T follicular helper cell (primary cell): ENCODE measurements around the gene TMEM161A.
"Not testable (repeated sequence)": the region's sequence is repeated elsewhere in the genome, so short reads cannot be mapped to it uniquely, and the experiment has no call there.

Experiments
- DNase-seq: peaks from one replicate; pipeline ENCODE4 v3.0.0-alpha.2; 2020; ENCODE audit warnings: low read depth

The TMEM161A gene

DNA sequence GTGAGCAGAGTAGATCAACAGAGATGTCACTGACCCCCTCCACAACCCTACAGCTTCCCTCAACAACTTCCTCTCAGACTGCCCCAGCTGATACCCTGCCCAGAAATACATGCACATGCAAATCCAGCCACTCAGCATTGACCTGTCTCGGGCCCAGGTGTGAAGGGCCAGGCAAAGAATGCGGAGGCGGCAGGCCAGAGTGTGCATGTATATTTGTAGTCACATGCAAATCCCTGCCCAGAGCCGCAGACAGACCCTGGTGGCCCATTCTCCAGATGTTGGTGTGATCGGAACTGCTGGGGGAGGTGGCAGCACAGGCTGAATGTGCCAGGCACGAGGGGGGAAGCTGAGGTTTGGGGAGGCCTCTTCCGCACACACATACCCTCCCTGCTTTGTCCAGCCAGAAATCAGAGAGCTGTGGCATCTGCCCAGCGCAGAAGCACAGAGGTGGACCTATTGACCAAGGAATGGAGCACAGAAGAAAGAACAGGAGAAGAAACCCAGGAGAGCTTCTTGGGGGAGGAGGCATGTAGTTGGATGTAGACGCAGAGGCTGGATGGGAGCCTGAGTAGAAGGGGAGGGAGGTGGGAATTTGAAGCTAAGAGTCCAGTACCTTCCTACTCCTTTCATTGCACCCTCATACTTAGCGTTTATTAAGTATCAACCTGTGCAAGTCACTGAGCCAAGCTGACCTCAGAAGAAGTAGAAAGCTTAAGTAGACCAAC, 17.4 kb upstream of the TMEM161A start:
- DNase-seq, result no peak

DNA sequence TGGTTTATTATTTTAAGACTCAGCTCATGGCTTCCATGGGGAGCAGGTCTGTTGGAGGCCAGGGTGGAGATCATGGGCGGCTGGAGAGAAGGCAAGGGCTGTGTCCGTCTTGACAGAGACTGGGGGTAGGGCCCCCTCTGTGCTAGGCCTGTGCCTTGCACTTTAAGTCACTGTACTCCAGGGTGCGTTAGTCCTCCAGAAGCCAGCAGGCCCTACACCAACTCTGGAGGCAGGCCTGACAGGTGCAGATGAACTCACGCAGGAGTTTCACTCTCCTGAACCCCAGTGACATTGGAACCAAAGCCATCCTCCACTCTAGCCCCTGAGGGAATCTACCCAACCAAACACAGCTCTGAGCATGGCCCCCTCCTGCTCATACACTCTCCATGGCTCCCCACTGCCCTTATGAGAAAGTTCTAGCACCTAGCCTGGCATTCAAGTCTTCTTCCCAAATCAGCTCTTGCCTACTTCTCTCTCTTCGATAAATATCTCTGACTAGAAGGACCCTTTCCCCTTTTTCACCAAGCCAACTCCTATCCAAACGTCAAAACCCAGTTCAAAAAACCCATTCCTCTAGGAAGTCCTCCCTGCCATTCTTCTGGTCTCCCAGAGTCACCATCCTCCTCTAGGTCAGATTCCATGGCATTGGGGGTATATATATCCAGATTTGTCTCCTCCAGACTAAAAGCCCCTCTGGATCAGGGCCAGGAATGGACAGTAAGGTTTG, 16.7 kb upstream of the TMEM161A start:
- DNase-seq, result no peak

DNA sequence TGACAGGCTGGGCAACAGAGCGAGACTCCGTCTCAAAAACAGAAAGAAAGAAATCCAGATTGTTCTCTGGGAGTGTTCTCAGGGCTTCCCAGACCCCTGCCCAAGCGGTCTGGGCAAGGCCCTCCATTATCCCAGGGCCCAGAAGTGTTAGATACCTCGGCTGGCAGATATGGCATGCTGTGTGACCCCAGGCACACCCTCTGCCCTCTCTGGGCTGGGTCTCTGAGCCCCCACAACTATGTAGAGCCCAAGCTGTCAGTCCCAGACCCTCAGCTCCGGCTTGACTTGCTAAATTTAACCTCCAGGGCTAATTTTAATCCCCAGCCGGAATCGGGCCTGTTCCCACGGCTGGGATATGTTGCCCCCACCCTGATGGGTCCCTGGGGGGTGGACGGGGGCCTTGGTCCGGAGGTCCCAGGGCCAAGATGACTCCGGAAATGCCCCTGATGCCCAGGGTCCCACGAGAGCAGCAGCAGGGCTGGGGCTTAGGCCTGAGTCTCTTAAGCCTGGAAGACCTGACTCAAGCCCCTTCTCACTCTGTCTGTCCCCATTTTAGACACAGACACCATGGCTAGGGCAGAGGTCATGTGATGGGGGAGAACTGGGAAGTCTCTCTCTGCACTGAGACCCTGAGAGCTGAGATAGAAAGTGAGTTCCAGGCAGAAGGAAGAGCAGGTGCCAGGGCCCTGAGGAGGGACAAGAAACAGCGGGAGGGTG, 14.5 kb upstream of the TMEM161A start:
- no peak for DNase-seq

DNA sequence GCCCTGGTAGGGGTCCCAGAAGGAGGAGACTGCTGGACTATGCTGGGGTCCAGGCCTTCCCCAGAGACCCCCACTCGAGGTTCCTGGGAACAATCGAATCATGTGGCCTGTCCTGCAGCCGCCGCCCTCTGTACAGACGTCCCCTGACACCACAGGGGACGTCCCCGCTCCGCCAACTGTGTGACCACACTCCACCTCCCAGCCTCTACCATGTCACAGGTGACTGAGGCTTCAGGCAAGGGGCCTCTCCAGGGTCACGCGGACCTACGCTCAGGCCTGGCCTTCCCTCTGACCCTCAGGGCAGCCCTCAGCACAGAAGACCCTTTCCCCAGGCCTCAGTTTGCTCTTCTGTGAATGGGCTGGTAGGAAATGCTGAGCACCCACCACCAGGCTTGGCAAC, 13.1 kb upstream of the TMEM161A start:
- no peak for DNase-seq

DNA sequence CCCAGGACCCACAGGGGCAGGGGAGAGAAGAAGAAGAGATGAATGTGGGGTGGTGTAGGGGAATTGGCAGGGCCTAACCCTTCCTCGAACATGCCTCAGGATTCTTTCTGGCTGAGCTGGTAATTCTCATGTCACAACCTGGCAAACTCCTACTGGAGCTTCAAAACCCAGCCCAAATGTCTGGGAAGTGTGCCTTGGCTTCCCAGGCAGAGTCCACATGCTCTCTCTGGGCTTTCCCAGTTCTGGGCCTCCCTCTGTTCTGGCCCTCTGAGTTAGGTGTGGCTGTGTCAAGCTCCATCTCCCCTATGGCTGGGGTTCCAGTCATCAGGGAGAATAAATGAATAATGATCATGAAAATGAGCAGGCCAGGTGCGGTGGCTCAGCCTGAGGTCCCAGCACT, 11.2 kb upstream of the TMEM161A start:
- DNase-seq, result no peak

DNA sequence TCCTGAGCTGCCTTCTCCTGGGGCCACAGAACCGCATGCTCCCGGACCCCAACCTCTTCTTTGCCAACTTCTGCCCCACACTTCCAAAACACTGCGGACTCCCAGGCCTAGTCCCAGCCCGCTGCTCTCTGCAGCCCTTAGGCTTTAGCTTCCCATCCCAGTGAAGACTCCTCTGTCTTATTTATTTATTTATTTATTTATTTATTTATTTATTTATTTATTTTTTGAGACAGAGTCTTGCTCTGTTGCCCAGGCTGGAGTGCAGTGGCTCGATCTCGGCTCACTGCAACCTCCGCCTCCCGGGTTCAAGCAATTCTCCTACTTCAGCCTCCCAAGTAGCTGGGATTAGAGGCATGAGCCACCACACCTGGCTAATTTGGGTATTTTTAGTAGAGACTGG, 10.2 kb upstream of the TMEM161A start:
- not testable (repeated sequence) for DNase-seq

DNA sequence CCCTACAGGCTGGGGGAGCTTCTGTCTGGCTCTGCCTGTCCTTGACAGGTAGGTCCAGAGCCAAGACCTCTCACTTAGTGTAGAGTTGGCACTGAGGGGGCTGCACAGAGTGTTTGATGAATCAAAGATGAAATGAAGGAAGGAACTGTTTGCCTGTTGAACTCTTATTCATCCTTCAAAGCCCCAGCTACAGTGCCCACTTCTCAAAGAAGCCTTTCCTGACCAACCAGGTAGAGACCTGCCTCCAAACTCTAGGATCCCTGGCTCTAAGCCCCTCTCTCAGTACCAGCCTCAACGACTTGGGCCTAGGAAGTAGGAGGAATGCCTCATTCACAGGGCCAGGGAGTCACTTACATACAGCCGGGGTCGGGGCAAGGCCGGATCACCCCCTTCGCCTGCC, 9.1 kb upstream of the TMEM161A start:
- DNase-seq, result no peak

DNA sequence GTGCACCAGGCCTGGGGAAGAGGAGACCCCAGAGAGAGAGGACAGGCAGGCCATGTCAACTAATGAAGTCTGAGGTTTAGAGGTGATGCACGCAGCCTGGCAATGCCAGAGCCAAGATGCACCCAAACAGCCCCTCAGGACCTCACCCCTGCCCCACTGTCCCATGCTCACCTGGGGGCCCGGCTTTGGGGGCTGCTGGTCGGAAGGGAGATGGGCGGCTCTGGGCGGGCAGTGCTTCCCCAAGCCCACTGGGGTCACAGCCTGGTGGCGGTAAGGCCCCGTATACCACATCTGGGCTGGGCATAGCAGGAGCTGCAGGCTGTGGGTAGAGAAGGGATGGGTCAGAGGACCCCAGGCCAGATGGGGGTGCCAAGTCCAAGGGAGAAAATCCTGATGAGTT, 8.6 kb upstream of the TMEM161A start:
- DNase-seq, result no peak

DNA sequence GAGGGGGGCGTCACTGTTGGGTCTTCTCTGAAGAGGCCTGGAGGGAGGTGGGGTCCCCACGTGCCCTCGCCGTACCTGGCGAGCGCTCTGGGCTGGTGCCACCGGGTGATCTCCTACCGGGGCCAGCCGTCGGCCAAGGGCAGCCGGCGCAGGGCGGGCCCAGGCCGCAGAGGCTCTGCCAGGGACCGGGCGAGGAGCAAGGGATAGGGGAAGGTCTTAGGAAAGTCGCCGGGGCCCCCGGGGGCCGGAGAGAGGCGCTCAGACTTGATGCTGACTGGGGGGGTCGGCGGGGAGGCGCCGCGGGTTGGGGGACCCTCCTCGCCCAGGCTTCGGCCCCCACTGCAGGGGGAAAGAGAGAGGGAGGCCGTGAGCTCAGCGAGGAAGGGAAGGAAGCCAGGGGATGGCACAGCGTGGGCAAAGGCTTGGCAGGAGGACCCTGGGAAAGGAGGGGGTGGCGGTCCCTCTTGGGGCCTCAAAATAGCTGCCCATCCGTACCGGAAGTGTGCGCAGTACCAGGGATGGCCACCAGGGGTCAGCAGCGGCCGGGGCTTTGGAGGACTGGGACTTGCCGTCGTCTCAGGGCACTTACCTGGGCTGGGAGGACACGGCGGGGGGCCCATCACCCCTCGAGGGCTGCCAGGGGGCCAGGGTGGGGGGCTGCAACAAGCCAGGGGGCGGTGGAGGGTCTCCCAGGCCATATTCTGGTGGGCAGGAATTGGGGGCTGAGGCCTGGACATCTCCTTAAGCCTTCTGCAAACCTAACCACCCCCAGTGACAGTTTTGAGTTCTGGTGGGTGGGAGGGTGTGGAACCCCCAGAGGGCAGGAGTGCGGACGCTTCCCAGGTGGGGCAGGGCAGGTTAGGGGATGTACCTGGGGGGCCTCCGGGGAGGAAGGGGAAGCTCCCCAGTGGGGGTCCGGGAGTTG, 7.7 kb upstream of the TMEM161A start:
- peak; percentile 78 for DNase-seq

DNA sequence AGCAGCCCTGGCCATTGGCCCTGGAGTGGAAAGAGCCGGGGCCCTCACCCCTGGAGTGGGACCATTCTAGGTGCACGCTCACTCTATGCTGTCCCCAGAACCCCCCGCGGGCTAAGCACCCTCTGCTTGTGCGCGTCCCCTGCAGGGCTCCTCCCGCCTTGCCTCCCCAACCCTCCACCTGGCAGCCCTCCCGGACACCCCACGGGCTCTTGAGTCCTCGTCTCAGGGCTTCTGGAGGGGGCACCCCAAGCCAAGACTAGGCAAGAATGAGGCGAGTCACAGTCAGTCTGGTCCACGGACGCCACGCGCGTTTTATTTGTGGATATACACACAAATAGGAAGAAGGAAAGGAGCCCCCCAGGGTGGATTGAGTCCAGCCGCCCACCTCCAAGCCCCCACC, 7.0 kb upstream of the TMEM161A start:
- no peak for DNase-seq

DNA sequence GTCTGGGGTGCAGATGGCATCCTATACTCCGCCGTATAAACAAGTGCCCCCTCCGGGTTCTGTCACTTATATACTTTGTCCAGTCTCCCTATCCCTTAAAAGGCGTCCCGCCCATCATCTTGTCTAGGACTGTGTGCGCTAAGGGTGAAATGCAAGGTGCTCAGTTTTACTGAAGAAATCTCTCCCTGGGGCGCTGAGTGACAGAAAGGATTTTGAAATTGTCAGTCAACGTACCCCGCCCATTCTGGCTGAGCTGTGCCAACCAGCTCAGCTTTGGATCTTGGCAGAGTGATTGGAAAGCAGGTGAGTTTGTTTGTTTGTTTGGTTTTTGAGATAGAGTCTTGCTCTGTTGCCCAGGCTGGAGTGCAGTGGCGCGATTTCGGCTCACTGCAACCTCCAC, 4.1 kb upstream of the TMEM161A start:
- DNase-seq, result no peak

DNA sequence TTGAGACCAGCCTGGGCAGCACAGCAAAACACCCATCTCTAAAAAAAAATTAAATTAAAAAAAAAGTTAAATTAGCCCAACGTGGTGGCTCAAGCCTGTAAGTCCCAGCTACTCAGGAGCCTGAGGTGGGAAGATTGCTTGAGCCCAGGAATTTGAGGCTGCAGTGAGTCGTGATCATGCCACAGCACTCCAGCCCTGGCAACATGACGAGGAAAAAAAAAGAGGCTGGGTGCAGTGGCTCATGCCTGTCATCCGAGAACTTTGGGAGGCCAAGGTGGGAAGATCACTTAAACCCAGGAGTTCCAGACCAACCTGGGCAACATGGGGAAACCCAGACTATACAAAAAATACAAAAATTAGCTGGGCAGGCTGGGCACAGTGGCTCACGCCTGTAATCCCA, 2.2 kb upstream of the TMEM161A start:
- no peak for DNase-seq

DNA sequence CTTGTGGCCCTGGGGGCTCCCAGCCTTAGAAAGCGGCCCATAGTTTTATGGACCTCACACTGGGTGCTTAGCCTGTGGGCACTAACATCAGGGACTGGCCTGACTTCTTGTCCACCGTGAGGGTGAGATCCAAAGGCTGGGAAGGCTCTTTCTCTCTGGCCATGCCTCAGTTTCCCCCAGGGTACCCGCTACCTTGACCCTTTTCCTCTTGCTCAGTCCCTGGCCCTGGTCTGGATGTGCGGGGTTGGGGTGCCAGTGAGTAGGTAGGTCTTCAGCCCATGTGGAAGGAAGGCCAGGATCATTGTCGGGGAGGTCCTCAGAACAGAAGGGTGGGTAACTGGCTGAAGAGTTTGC, 1.6 kb upstream of the TMEM161A start:
- no peak for DNase-seq

DNA sequence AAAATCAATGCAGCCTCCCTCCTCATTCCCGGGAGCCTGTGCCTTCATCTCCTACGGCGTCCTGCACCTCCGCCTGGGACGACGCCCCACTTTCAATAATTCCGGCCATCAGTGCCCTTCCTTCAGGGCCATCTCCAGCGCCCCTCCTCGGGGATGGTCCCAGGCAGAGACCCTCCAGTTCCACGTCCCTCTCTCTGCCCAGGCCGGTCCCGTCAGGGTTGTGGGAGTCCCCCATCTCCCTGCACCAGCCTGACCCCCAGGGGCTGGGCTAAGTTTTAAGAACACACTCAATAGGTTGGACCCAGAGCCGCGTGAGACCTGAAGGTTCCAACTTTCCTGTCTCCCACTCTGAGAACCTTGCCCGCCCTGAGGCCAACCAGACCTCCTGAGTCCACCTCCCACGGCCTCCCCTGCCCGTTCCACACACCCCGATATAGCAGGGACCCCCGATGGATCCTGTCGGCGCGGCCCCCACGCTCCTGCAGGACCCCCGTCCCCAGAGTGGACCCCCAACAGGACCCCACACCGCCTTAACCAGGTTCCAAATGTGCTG, 646 bp downstream of the TMEM161A start:
- DNase-seq, result no peak

DNA sequence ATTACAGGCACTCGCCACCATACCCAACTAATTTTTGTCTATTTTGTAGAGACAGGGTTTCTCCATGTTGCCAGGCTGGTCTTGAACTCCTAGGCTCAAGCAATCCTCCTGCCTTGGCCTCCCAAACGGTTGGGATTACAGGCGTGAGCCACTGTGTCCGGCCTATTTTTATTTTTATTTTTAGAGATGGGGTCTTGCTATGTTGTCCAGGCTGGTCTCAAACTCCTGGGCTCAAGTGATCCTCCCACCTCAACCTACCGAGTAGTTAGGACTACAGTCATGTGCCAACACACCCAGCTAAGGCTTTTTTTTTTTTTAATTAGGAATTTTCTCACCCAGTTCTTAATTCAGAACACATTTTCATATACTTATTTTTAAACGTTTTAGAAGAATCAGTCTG, 2.6 kb downstream of the TMEM161A start:
- DNase-seq, result not testable (repeated sequence)

DNA sequence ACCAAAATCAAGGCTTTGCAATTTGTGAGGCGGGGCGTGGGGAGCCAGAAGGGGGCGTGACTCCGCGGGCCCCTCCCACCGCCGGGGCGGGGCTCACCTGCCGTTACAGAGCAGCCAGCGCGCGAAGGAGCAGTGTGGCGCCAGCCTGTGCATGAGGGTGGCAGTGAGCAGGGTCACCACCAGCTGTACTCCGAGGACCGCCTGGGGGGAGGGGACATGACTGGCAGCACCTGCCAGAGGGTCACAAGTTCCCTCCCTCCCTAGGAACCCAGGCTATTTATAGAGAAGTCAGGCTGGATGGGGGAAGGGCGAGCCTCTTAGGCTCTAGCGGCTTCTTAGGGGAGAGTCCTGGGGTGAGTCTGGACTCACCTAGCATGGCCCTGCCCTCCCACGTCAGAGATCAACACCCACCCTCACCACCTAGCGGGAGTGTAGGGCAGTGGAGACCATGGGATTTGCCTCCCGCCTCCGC, 3.6 kb downstream of the TMEM161A start:
- DNase-seq, result no peak

DNA sequence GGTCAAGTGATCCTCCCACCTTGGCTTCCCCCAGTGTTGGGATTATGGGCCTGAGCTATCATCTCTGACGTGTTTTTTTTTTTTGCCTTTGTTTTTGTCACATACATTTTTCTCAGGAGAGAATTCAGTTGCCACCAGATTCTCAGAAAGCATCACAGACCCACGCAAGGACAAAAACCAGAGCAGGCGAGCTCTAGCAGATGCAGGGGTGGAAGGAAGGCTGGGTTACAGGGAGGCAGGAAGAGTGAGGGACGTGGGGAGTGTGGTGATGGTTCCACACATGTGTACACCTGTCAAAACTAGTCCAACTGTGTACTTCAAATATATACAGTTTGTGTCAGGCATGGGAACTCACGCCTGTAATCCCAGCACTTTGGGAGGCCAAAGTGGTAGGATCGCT, 4.3 kb downstream of the TMEM161A start:
- no peak for DNase-seq

DNA sequence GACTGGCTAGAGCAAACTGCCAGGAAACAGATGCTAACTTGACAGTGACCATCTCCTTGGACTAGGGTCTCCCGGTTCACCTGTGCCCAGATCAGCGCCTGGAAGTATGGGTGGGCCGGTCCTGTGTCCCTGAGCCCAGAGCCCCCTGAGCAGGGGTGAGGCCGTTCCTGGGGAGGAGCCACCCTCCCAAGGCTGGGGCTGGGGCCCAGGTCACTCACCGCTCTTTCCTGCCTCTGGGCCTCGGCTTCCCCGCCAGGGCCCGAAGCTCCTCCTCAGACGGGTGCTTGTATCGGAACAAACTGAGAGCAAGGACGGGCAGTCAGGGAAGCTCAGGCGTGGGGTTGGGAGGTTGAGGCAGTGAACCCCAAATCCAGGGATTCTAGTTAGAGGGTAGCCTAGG, 5.4 kb downstream of the TMEM161A start:
- no peak for DNase-seq

DNA sequence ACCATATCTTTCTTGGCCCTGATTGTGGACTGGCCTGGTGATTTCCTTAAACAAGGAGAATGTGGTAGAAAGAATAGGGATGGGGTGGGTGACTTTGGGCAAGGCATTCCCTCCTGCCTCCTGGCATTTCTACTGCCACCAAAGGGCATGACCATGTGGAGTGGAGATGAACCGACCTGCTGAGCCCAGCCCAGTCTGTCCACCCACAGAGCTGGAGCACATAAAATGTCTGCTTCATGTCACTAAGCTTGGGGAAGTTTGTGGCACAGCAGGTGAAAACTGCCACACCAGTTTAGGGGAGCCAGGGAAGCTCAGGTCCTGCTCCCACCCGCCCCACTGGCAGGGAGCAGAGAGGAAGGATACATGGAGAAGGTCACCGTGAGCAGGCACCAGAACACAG, 6.3 kb downstream of the TMEM161A start:
- DNase-seq, result no peak

DNA sequence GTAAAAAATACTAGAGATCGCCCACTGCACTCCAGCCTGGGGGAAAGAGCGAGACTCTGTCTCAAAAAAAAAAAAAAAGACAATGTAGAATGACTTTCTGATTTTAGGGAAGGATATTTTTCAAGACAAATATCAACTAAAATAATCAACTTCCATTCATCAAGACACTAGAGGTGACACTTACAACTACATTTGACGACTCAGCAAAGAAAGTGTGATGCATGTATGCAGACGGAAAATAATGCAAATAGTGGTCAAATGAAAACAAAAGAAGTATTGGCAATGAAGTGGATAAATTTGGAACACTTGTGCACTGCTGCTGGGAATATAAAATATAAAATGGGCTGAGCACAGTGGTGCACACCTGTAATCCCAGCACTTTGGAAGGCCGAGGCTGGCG, 12.2 kb downstream of the TMEM161A start:
- DNase-seq, result no peak

DNA sequence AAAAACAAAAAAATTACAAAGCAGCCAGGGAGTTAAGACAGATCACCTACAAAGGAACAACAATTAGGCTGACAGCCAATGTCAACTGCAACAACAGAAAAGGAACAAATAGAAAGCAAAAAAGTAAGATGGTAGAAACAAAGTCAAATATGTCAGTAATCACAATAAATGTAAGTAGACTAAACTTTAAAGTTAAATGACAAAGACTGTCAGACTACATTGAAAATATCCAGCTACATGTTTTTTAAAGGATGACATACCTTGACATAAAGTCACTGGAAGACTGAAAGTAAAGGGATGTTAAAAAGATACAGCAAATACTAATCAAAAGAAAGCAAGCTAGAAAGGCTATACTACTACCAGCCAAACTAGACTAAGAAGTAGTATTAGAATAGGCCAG, 14.9 kb downstream of the TMEM161A start:
- no peak for DNase-seq

DNA sequence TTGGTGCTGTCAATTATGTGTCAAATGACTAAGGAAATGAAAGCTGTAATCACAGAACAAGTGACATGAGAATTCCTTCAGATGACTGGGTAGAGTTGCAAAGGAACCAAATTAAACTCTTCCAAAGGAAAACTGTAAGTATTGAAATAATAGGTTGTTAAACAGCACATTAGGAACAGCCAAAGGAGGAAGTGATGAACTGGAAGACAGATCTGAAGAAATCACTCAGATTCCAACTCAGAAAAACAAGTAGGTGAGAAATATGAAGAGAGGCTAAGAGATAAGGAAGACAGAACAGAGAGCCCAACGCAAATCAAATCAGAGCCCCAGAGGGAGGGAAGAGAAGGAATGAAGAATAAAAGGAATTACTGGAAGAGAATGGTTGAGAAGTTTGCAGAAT, 15.4 kb downstream of the TMEM161A start:
- DNase-seq, result no peak
